Endothelial cell of umbilical vein (primary cell): ENCODE data around the gene CECR2. TPM values are rescaled to one million over a fixed set of nuclear protein-coding genes. Genes with fewer than 3 reads are reported as not detected.

Source experiments
- BruUV-seq: library from RNA; stranded (reverse); fragments of 400-500 nt; replicated peaks from 2 replicates; lab custom pipeline; 2021; lab: Mats Ljungman, UMichigan
- CTCF ChIA-PET: fragments of 300-600, 350-600 bp; sonication (Branson Sonifier 250); formaldehyde crosslinking; loops from one replicate; lab custom pipeline; 2021; ENCODE audit warnings: antibody characterized with exemption, inconsistent platforms; lab: Charles Lee
- POLR2A ChIA-PET: fragments of 300-600, 350-600 bp; sonication (Branson Sonifier 250); formaldehyde crosslinking; loops from one replicate; lab custom pipeline; 2021; ENCODE audit warnings: antibody characterized with exemption, inconsistent platforms; lab: Charles Lee
- DNase-seq: peaks from one replicate; pipeline ENCODE4 v3.0.0-alpha.2; 2011; ENCODE audit warnings: low read depth, low spot score
- FAIRE-seq: peaks from 2 replicates; lab custom pipeline; 2011; peaks lifted over from hg19 to GRCh38; lab: Jason Lieb, UNC
- H2AFZ ChIP-seq: 2 replicates; pipeline ENCODE4 v1.6.0; 2012; ENCODE audit warnings: low read depth, low read length, control low read depth, inconsistent platforms
- H3K27ac ChIP-seq: 2 replicates; pipeline ENCODE4 v1.5.1; 2011; ENCODE audit warnings: low read depth, mild to moderate bottlenecking, control low read depth, low read length, moderate library complexity; ENCODE audit not compliant: insufficient read depth
- H3K27me3 ChIP-seq, 2 experiments: 2 replicates each; pipeline versions ENCODE4 v1.6.0 to v1.6.1; 2011; ENCODE audit warnings: low read length in 2 of 2, mixed read lengths in 1 of 2; ENCODE audit not compliant: control insufficient read depth in 2 of 2, insufficient read depth in 2 of 2
- H3K36me3 ChIP-seq, 2 experiments: 2 replicates in 1 of 2; 3 replicates in 1 of 2; pipeline ENCODE4 v1.5.1; 2011; ENCODE audit warnings: low read length in 2 of 2, mild to moderate bottlenecking in 1 of 2, moderate library complexity in 1 of 2; ENCODE audit not compliant: control insufficient read depth in 2 of 2, insufficient read depth in 2 of 2; ENCODE audit errors: extremely low read depth in 1 of 2
- H3K4me1 ChIP-seq: 3 replicates; pipeline ENCODE4 v1.5.1; 2011; ENCODE audit warnings: mild to moderate bottlenecking, low read length; ENCODE audit not compliant: control insufficient read depth, insufficient read depth; ENCODE audit errors: extremely low read depth
- H3K4me2 ChIP-seq: 2 replicates; pipeline ENCODE4 v1.6.1; 2011; ENCODE audit warnings: low read length, control low read depth, mixed read lengths; ENCODE audit not compliant: insufficient read depth
- H3K4me3 ChIP-seq, 3 experiments: fragments of 200-600 bp in 1 of 3; sonication (generic), shearing (Covaris generic) in 1 of 3; replicated peaks in 1 of 3; 2 replicates each; pipeline ENCODE4 v1.5.1; 2011 to 2016; ENCODE audit warnings: control low read depth in 3 of 3, low read length in 3 of 3, mild to moderate bottlenecking in 2 of 3, inconsistent platforms in 1 of 3, low read depth in 1 of 3, moderate library complexity in 1 of 3; ENCODE audit not compliant: insufficient read depth in 1 of 3
- H3K79me2 ChIP-seq: 2 replicates; pipeline ENCODE4 v1.6.0; 2012; ENCODE audit warnings: low read length, inconsistent platforms; ENCODE audit not compliant: control insufficient read depth, insufficient read depth
- H3K9ac ChIP-seq: replicated peaks from 2 replicates; pipeline ENCODE3; 2011; ENCODE audit warnings: low read length, control low read depth; ENCODE audit not compliant: insufficient read depth; ENCODE audit errors: extremely low read depth
- H3K9me1 ChIP-seq: replicated peaks from 3 replicates; pipeline ENCODE4 v1.6.0; 2011; ENCODE audit warnings: mild to moderate bottlenecking, low read length; ENCODE audit not compliant: control insufficient read depth, insufficient read depth; ENCODE audit errors: extremely low read depth
- H3K9me3 ChIP-seq: replicated peaks from 2 replicates; pipeline ENCODE4 v1.5.1; 2012; ENCODE audit warnings: low read length, inconsistent platforms; ENCODE audit not compliant: control insufficient read depth, insufficient read depth
- H4K20me1 ChIP-seq: replicated peaks from 2 replicates; pipeline ENCODE3; 2011; ENCODE audit warnings: mild to moderate bottlenecking, low read length; ENCODE audit not compliant: control insufficient read depth, insufficient read depth; ENCODE audit errors: extremely low read depth
- EZH2 ChIP-seq: IDR thresholded peaks from 2 replicates; pipeline ENCODE4 v1.6.1; 2012; ENCODE audit warnings: borderline replicate concordance, low read depth, mild to moderate bottlenecking, moderate library complexity, low read length, inconsistent platforms; ENCODE audit not compliant: severe bottlenecking
- FOS ChIP-seq: IDR thresholded peaks from 2 replicates; pipeline ENCODE4 v1.6.1; 2011; ENCODE audit warnings: mild to moderate bottlenecking, low read length, moderate library complexity, borderline replicate concordance; ENCODE audit not compliant: insufficient read depth
- GATA2 ChIP-seq: IDR thresholded peaks from 2 replicates; pipeline ENCODE4 v1.7.0; 2011; ENCODE audit warnings: low read depth, mild to moderate bottlenecking, moderate library complexity, mixed read lengths, low read length; ENCODE audit not compliant: insufficient read length, insufficient read depth
- JUN ChIP-seq: IDR thresholded peaks from 2 replicates; pipeline ENCODE4 v1.6.1; 2011; ENCODE audit warnings: borderline replicate concordance, low read depth; ENCODE audit not compliant: insufficient read length, insufficient read depth
- MYC ChIP-seq: IDR thresholded peaks from one replicate; pipeline ENCODE4 v1.6.1; 2011; ENCODE audit warnings: mild to moderate bottlenecking, low read depth, low read length
- POLR2A ChIP-seq: IDR thresholded peaks from 2 replicates; pipeline ENCODE4 v1.6.1; 2012; ENCODE audit warnings: low read depth, mild to moderate bottlenecking, control low read depth, low read length
- POLR2AphosphoS5 ChIP-seq: IDR thresholded peaks from 2 replicates; pipeline ENCODE4 v1.6.1; 2012; ENCODE audit warnings: low read depth, mild to moderate bottlenecking, control low read depth, low read length, moderate library complexity; ENCODE audit not compliant: insufficient read depth
- dilution Hi-C: fragments of 300-500 bp; cut with MboI; formaldehyde crosslinking; loops from one replicate; pipeline ENCODE4 v1.15.0; 2019; ENCODE audit warnings: low sequenced_read_pairs; ENCODE audit not compliant: extremely low pct_ligation_motif_present
- intact Hi-C: fragments of 100-400 bp; cut with micrococcal nuclease; formaldehyde crosslinking; loops from one replicate; pipeline ENCODE4 v1.10.0; 2022
- polyA plus RNA-seq, 4 experiments: library from polyadenylated mRNA; depleted of rRNA in 3 of 4; stranded (reverse) in 3 of 4; unstranded in 1 of 4; fragments of >200 nt; gene quantifications; 2 replicates each; pipeline versions ENCODE4 v1.2.1 to v1.2.3, GENCODE V29; 2011 to 2012; ENCODE audit warnings: missing spikeins in 1 of 4
- total RNA-seq: library from RNA; stranded (reverse); gene quantifications from 2 replicates; pipeline ENCODE4 v1.2.3, GENCODE V29; 2021
- TF ChIP-seq, protein P1 (sequence below): IDR thresholded peaks from 2 replicates; pipeline ENCODE4 v1.6.1; 2011; ENCODE audit not compliant: insufficient read depth, insufficient read length
- TF ChIP-seq, protein P2 (sequence below), 2 donors: IDR thresholded peaks; 1 replicate in 1 of 2; 2 replicates in 1 of 2; pipeline ENCODE4 v1.5.1; 2011; ENCODE audit warnings: low read length in 2 of 2, mild to moderate bottlenecking in 2 of 2, moderate library complexity in 2 of 2, control low read depth in 1 of 2, inconsistent platforms in 1 of 2, low read depth in 1 of 2; ENCODE audit not compliant: insufficient read depth in 1 of 2; ENCODE audit errors: extremely low read depth in 1 of 2

CECR2 gene
- total and polyA plus RNA-seq, 2 donors (not counting 3 experiments of a cell fraction or from before 2014, with no cell fraction given), result 0.01 TPM; not detected in 1

DNA sequence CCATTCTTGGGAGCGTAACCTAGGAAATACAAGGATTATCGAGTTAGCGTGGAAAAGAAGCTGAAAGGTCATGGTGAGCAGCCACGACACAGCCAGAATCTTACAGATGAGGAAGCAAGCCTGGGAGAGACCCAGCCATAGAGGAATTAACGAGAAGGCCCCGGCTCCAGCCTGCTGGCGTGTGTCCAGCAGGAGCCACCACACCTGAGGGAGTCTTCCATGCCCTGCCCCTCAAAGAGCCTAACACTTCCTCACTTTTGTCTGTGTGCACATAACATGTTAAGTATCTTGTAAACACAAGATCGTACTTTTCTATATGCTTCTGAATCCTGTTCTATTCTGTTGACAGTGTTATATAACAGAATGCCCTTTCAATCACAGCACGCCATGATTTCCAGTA is 18.1 kb downstream of the CECR2 start:
- TF ChIP-seq, protein P1, sequence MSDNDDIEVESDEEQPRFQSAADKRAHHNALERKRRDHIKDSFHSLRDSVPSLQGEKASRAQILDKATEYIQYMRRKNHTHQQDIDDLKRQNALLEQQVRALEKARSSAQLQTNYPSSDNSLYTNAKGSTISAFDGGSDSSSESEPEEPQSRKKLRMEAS, result no peak
- TF ChIP-seq, protein P2, sequence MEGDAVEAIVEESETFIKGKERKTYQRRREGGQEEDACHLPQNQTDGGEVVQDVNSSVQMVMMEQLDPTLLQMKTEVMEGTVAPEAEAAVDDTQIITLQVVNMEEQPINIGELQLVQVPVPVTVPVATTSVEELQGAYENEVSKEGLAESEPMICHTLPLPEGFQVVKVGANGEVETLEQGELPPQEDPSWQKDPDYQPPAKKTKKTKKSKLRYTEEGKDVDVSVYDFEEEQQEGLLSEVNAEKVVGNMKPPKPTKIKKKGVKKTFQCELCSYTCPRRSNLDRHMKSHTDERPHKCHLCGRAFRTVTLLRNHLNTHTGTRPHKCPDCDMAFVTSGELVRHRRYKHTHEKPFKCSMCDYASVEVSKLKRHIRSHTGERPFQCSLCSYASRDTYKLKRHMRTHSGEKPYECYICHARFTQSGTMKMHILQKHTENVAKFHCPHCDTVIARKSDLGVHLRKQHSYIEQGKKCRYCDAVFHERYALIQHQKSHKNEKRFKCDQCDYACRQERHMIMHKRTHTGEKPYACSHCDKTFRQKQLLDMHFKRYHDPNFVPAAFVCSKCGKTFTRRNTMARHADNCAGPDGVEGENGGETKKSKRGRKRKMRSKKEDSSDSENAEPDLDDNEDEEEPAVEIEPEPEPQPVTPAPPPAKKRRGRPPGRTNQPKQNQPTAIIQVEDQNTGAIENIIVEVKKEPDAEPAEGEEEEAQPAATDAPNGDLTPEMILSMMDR (IDR thresholded peaks at IDR 0.05; ENCODE audit: extremely low read depth in 1 of 2, insufficient read depth in 1 of 2, low read depth in 1 of 2, low read length in 2 of 2), result no peak
- TF ChIP-seq POLR2A (no peak), POLR2AphosphoS5 (no peak), GATA2 (no peak), JUN (no peak), EZH2 (no peak), MYC (no peak), FOS (no peak)
- H3K27me3 ChIP-seq, result no peaks in the 10 kb centered on the region
- H2AFZ ChIP-seq, result no peak overlapping the region
- DNase-seq, result no peak
- H3K4me2 ChIP-seq, result no peak overlapping the region
- H3K4me3 ChIP-seq, result no peak overlapping the region
- H3K79me2 ChIP-seq, result no peaks in the 10 kb centered on the region
- no peaks in the 10 kb centered on the region for H3K9me1 ChIP-seq
- intact Hi-C loops, result no loop called here
- no peak overlapping the region for H3K9ac ChIP-seq
- no peaks in the 10 kb centered on the region for H3K9me3 ChIP-seq
- H3K36me3 ChIP-seq, result no peaks in the 10 kb centered on the region
- no peaks in the 10 kb centered on the region for H4K20me1 ChIP-seq
- no TSS peak for BruUV-seq
- H3K4me1 ChIP-seq, result no peaks in the 10 kb centered on the region
- H3K27ac ChIP-seq, result no peak overlapping the region
- FAIRE-seq, result no peak
- POLR2A ChIA-PET, result no interaction called here
- dilution Hi-C loops, result no loop called here
- CTCF ChIA-PET, result interaction anchor here (1.4 kb wide), 1 partner anchor 12 kb away, joined by 4 read pairs; no protein-coding TSS in a partner anchor
